K562 (cell line): ENCODE results near the gene PIK3R2. TPM values are rescaled to one million over a fixed set of nuclear protein-coding genes. Genes with fewer than 3 reads are reported as not detected.

Source experiments
- ATAC-seq: fragments of 200-7000 bp; cut with Tn5 transposase; 3 replicates; pipeline ENCODE4 v1.9.1; 2020; ENCODE audit warnings: moderate library complexity
- BruUV-seq: library from RNA; stranded (reverse); fragments of 400-500 nt; replicated peaks from 2 replicates; lab custom pipeline; 2021; lab: Mats Ljungman, UMichigan
- CTCF ChIA-PET: fragments of 300-600 bp; formaldehyde crosslinking; extraction: SDS; loops from one replicate; lab custom pipeline; 2021; ENCODE audit warnings: low intra/inter-chr PET ratio; lab: Yijun Ruan, JAX
- POLR2A ChIA-PET: fragments of 300-600, 350-650 bp; sonication (Branson Sonifier 250); formaldehyde crosslinking; extraction: SDS; loops from one replicate; lab custom pipeline; 2021; ENCODE audit warnings: antibody characterized with exemption, inconsistent platforms; lab: Yijun Ruan, JAX
- DNase-seq, 4 experiments: peaks; one replicate each; pipeline versions ENCODE4 v3.0.0 to v3.0.0-alpha.2; 2011 to 2018; ENCODE audit warnings: low spot score in 3 of 4, mixed read lengths in 3 of 4; ENCODE audit errors: extremely low read depth in 1 of 4
- FAIRE-seq: peaks from 2 replicates; lab custom pipeline; 2011; peaks lifted over from hg19 to GRCh38; lab: Jason Lieb, UNC
- H2AFZ ChIP-seq: 2 replicates; pipeline ENCODE4 v1.6.0; 2011; ENCODE audit warnings: low read depth, low read length, control low read depth, inconsistent platforms
- H3K27ac ChIP-seq: fragments of 200-600 bp; 3 replicates; pipeline ENCODE4 v1.8.0; 2011; ENCODE audit warnings: low read depth, mild to moderate bottlenecking, control low read depth, inconsistent platforms, low read length, moderate library complexity, mixed read lengths; ENCODE audit errors: extremely low read depth
- H3K27me3 ChIP-seq, 2 experiments: fragments of 300-600 bp in 1 of 2; 2 replicates in 1 of 2; 3 replicates in 1 of 2; pipeline versions ENCODE4 v1.6.0 to v1.8.0; 2011; ENCODE audit warnings: inconsistent platforms in 2 of 2, low read length in 2 of 2, mild to moderate bottlenecking in 1 of 2, mixed read lengths in 1 of 2, moderate library complexity in 1 of 2; ENCODE audit not compliant: control insufficient read depth in 2 of 2, insufficient read depth in 2 of 2
- H3K36me3 ChIP-seq: fragments of 300-600 bp; 3 replicates; pipeline ENCODE4 v1.8.0; 2011; ENCODE audit warnings: mild to moderate bottlenecking, low read length, inconsistent platforms; ENCODE audit not compliant: control insufficient read depth, insufficient read depth
- H3K4me1 ChIP-seq, 2 experiments: fragments of 200-600 bp in 1 of 2; replicated peaks in 1 of 2; 2 replicates in 1 of 2; 3 replicates in 1 of 2; pipeline versions ENCODE4 v1.5.1 to v1.8.0; 2011; ENCODE audit warnings: inconsistent platforms in 2 of 2, low read length in 2 of 2, mild to moderate bottlenecking in 1 of 2, mixed read lengths in 1 of 2, moderate library complexity in 1 of 2; ENCODE audit not compliant: control insufficient read depth in 2 of 2, insufficient read depth in 2 of 2
- H3K4me2 ChIP-seq: 2 replicates; pipeline ENCODE4 v1.6.1; 2011; ENCODE audit warnings: low read length, control low read depth, inconsistent platforms, mixed read lengths; ENCODE audit not compliant: insufficient read depth
- H3K4me3 ChIP-seq: fragments of 200-600 bp; sonication (generic), shearing (Covaris generic); 2 replicates; pipeline ENCODE4 v1.5.1; 2016; ENCODE audit warnings: control low read depth, inconsistent platforms
- H3K79me2 ChIP-seq: fragments of 200-600 bp; 3 replicates; pipeline ENCODE4 v1.8.0; 2011; ENCODE audit warnings: low read length, inconsistent platforms; ENCODE audit not compliant: control insufficient read depth, insufficient read depth
- H3K9ac ChIP-seq, 2 experiments: 2 replicates each; pipeline versions ENCODE4 v1.6.0 to v1.6.1; 2011; ENCODE audit warnings: low read depth in 2 of 2, low read length in 2 of 2, control low read depth in 1 of 2, inconsistent platforms in 1 of 2, mild to moderate bottlenecking in 1 of 2, mixed read lengths in 1 of 2; ENCODE audit not compliant: insufficient read depth in 1 of 2
- H3K9me1 ChIP-seq: one replicate; pipeline ENCODE4 v1.6.0; 2011; ENCODE audit warnings: inconsistent platforms, mild to moderate bottlenecking, low read length, moderate library complexity; ENCODE audit not compliant: control insufficient read depth, insufficient read depth
- H3K9me3 ChIP-seq: replicated peaks from 2 replicates; pipeline ENCODE4 v1.5.1; 2011; ENCODE audit warnings: low read depth, low read length, inconsistent platforms; ENCODE audit not compliant: control insufficient read depth, insufficient read depth
- H4K20me1 ChIP-seq: replicated peaks from 2 replicates; pipeline ENCODE4 v1.6.1; 2011; ENCODE audit warnings: low read length, inconsistent platforms, mixed read lengths; ENCODE audit not compliant: control insufficient read depth, insufficient read depth
- ARID1B ChIP-seq: fragments of 450-650 bp; IDR thresholded peaks from 2 replicates; pipeline ENCODE4 v1.6.1; 2016; ENCODE audit warnings: antibody characterized with exemption, mild to moderate bottlenecking, inconsistent platforms
- BRF2 ChIP-seq: IDR thresholded peaks from 3 replicates; pipeline ENCODE4 v1.6.1; 2011; ENCODE audit warnings: borderline replicate concordance, mild to moderate bottlenecking; ENCODE audit not compliant: insufficient read length, insufficient read depth
- IRF1 ChIP-seq: sonication (generic); formaldehyde crosslinking; IDR thresholded peaks from 2 replicates; pipeline ENCODE4 v1.8.0; 2022; ENCODE audit warnings: missing genetic modification reagents, mild to moderate bottlenecking, borderline replicate concordance
- MAZ ChIP-seq, 2 experiments: fragments of 450-650 bp in 1 of 2; sonication (generic) in 1 of 2; formaldehyde crosslinking; IDR thresholded peaks in 1 of 2; conservative IDR thresholded peaks in 1 of 2; 2 replicates each; pipeline versions ENCODE4 v1.4.0 to v1.5.0; 2020; ENCODE audit warnings: mild to moderate bottlenecking in 1 of 2, missing genetic modification reagents in 1 of 2
- SIN3A ChIP-seq, 2 experiments: fragments of 150-350 bp in 1 of 2; IDR thresholded peaks; 2 replicates each; pipeline ENCODE4 v1.6.1; 2011 to 2016; ENCODE audit warnings: borderline replicate concordance in 2 of 2, low read depth in 2 of 2, low read length in 2 of 2, mild to moderate bottlenecking in 2 of 2, moderate library complexity in 2 of 2; ENCODE audit not compliant: control insufficient read depth in 1 of 2
- SP1 ChIP-seq: sonication (generic); formaldehyde crosslinking; IDR thresholded peaks from 2 replicates; pipeline ENCODE4 v1.8.1; 2022; ENCODE audit warnings: mild to moderate bottlenecking, missing genetic modification reagents
- SRSF1 ChIP-seq: fragments of 200-400 bp; formaldehyde crosslinking; IDR thresholded peaks from 2 replicates; pipeline ENCODE4 v1.6.1; 2017; ENCODE audit warnings: mild to moderate bottlenecking, low read depth, low read length, moderate library complexity
- TCF7L2 ChIP-seq: fragments of 150-350 bp; IDR thresholded peaks from 2 replicates; pipeline ENCODE4 v1.6.1; 2016; ENCODE audit warnings: low read depth, mild to moderate bottlenecking, low read length, moderate library complexity
- ZFP36 ChIP-seq: fragments of 150-350 bp; IDR thresholded peaks from 2 replicates; pipeline ENCODE4 v1.6.1; 2018; ENCODE audit warnings: low read length, low read depth; ENCODE audit not compliant: partially characterized antibody
- ZNF274 ChIP-seq: IDR thresholded peaks from 2 replicates; pipeline ENCODE4 v1.6.1; 2011; ENCODE audit warnings: low read depth, mild to moderate bottlenecking, low read length, moderate library complexity, borderline replicate concordance
- ZNF280B ChIP-seq: fragments of 250-450 bp; sonication (Bioruptor Pico); IDR thresholded peaks from 2 replicates; pipeline ENCODE4 v1.5.1; 2021; ENCODE audit warnings: mild to moderate bottlenecking
- ZNF583 ChIP-seq: fragments of 250-450 bp; sonication (Bioruptor Pico); IDR thresholded peaks from 2 replicates; pipeline ENCODE4 v1.4.0; 2020
- ZNF696 ChIP-seq: fragments of 250-450 bp; sonication (Bioruptor Pico); conservative IDR thresholded peaks from 2 replicates; pipeline ENCODE4 v1.4.0; 2020; ENCODE audit warnings: mild to moderate bottlenecking, moderate library complexity
- WGBS: fragments of 100-300 bp; shearing (Covaris generic); methylation state at CpG from one replicate; pipeline ENCODE4 v1.1.6; 2016; ENCODE audit warnings: low coverage, mixed read lengths; ENCODE audit not compliant: insufficient coverage; ENCODE audit errors: missing lambda C conversion rate; 5-methylcytosine and 5-hydroxymethylcytosine counted together
- in situ Hi-C: fragments of 300-500 bp; cut with MboI; formaldehyde crosslinking; loops from 4 replicates; pipeline ENCODE4 v1.15.0; 2018; ENCODE audit warnings: inconsistent platforms, mixed read lengths
- intact Hi-C: fragments of 100-400 bp; cut with micrococcal nuclease; formaldehyde crosslinking; loops from 2 replicates; pipeline ENCODE4 v1.14.2; 2022
- polyA plus RNA-seq, 8 experiments: library from polyadenylated mRNA; depleted of rRNA in 4 of 8; stranded (reverse) in 5 of 8; unstranded in 3 of 8; fragments of >200 nt; fragmentation: Nextera tagmentation in 2 of 8; fragmentation: Illumina TruSeq in 1 of 8; extraction: Ambion mirVana in 2 of 8; extraction: Trizol in 1 of 8; gene quantifications; 2 replicates each; pipeline versions ENCODE4 v1.2.1 to v1.2.3, GENCODE V29; 2011 to 2014; ENCODE audit warnings: inconsistent platforms in 1 of 8, missing spikeins in 1 of 8
- total RNA-seq, 7 experiments: library from RNA; depleted of rRNA in 6 of 7; stranded (reverse); fragments of >200 nt in 6 of 7; fragmentation: Illumina TruSeq in 2 of 7; extraction: Trizol in 2 of 7; gene quantifications; 2 replicates each; pipeline versions ENCODE4 v1.2.1 to v1.2.3, GENCODE V29; 2011 to 2021; ENCODE audit warnings: low replicate concordance in 1 of 7

Gene PIK3R2
- total and polyA plus RNA-seq, 9 of the 15 experiments (the other 6 are each of a cell fraction or from before 2014, with no cell fraction given): 0.39 to 37.9 (median 5.3) TPM

- TF ChIP-seq IRF1 (no peak), MAZ (CRISPR knock-in tag; conservative IDR thresholded peaks at IDR 0.05 in 1 of 2, IDR thresholded peaks at IDR 0.05 in 1 of 2) (peak in 1 of 2 experiments; percentile 72; a peak in 2 of 4 replicates), ZFP36 (peak; percentile 6), ARID1B (no peak), SP1 (CRISPR knock-in tag) (peak; percentile 51; the same call in 1 of the 2 replicates)
Measured at GRCh38 chr19:18112989-18113478, 39.9 kb upstream of the PIK3R2 start (continued).

- in situ Hi-C loops (no loop called here), intact Hi-C loops (loop anchor here (1.0 to 10.0 kb wide), 5 partner anchors 44 to 211 kb away; partner anchors contain the start of genes ARRDC2 and LSM4)
- DNase-seq (no peak), FAIRE-seq (no peak), ATAC-seq (no peak)
- no TSS peak for BruUV-seq
- Histone ChIP-seq H4K20me1 (no peaks in the 10 kb centered on the region), H3K27ac (no peak overlapping the region), H2AFZ (no peak overlapping the region), H3K4me1 (peaks cover 20 to 39% of the 10 kb centered on the region in 2 experiments), H3K9me3 (no peaks in the 10 kb centered on the region), H3K27me3 (no peaks in the 10 kb centered on the region), H3K4me2 (no peak overlapping the region), H3K36me3 (peaks cover 9% of the 10 kb centered on the region; the same call in 1 of the 3 replicates), H3K9ac (peak overlapping the region in 1 of 2 experiments; percentile 27; a peak in 1 of 4 replicates), H3K79me2 (peaks cover 8% of the 10 kb centered on the region; the same call in 2 of the 3 replicates), H3K9me1 (no peaks in the 10 kb centered on the region), H3K4me3 (no peak overlapping the region)
- no peak for TF ChIP-seq SRSF1
- TF ChIP-seq ZNF583 (CRISPR knock-in tag): no peak
- TF ChIP-seq ZNF696 (CRISPR knock-in tag): no peak
- TF ChIP-seq SIN3A (IDR thresholded peaks at IDR 0.05; ENCODE audit: borderline replicate concordance in 2 of 2, control insufficient read depth in 1 of 2, low read depth in 2 of 2, low read length in 2 of 2): no peak
- TF ChIP-seq BRF2: no peak
- no peak for TF ChIP-seq ZNF274
- TF ChIP-seq ZNF280B (CRISPR knock-in tag): no peak
- no peak for TF ChIP-seq TCF7L2
- ChIA-PET CTCF (interaction anchor here (2.4 to 3.3 kb wide), 3 partner anchors 47 to 138 kb away, joined by 10 to 13 read pairs (median 12); no protein-coding TSS in a partner anchor), POLR2A (interaction anchor here (0.6 to 0.7 kb wide), 3 partner anchors 27 to 57 kb away, joined by 3 read pairs; partner anchors contain the start of gene IL12RB1)
- 63% methylated on average over 5 of the region's 5 CpGs for WGBS
Measured at GRCh38 chr19:18113827-18114226, 39.1 kb upstream of the PIK3R2 start.
